ENCODE data around the gene CLNS1A. TPM values are rescaled to one million over a fixed set of nuclear protein-coding genes. Genes with fewer than 3 reads are reported as not detected.
"Not testable (repeated sequence)": the region's sequence is repeated elsewhere in the genome, so short reads cannot be mapped to it uniquely, and the experiment has no call there.

The CLNS1A gene
- total RNA-seq, 4 donors from 2014 or later = 50.5 to 78.0 (median 72.7) TPM

DNA sequence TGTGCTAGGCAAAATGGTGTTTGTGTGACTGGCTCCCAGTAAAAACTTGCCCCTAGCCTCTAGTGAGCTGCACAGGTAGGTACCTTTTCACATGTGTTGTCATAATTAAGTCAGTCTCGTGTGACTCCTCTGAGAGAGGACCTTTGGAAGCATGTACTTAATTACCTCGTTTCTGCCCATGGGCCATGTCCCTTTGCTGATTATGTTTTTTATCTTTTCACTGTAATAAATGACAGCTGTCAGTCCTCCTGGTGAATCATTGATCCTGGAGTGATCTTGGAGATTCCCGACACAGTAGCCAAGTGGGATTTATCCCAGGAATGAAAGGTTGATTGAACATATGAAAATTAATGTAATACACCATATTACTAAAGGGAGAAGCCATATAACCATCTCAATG is 12.5 kb upstream of the CLNS1A start:
- no peak overlapping the region for H3K4me3 ChIP-seq
- WGBS = 89% methylated on average over 3 of the region's 3 CpGs
- H3K4me1 ChIP-seq = no peaks in the 10 kb centered on the region
- no peak for DNase-seq (ENCODE audit: extremely low spot score)
- TF ChIP-seq POLR2A (IDR thresholded peaks at IDR 0.05; ENCODE audit: low read depth) = no peak
- no peak for TF ChIP-seq EP300 (IDR thresholded peaks at IDR 0.05)
- TF ChIP-seq, protein P1, sequence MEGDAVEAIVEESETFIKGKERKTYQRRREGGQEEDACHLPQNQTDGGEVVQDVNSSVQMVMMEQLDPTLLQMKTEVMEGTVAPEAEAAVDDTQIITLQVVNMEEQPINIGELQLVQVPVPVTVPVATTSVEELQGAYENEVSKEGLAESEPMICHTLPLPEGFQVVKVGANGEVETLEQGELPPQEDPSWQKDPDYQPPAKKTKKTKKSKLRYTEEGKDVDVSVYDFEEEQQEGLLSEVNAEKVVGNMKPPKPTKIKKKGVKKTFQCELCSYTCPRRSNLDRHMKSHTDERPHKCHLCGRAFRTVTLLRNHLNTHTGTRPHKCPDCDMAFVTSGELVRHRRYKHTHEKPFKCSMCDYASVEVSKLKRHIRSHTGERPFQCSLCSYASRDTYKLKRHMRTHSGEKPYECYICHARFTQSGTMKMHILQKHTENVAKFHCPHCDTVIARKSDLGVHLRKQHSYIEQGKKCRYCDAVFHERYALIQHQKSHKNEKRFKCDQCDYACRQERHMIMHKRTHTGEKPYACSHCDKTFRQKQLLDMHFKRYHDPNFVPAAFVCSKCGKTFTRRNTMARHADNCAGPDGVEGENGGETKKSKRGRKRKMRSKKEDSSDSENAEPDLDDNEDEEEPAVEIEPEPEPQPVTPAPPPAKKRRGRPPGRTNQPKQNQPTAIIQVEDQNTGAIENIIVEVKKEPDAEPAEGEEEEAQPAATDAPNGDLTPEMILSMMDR (IDR thresholded peaks at IDR 0.05) = no peak
- no peak for TF ChIP-seq POLR2AphosphoS5 (IDR thresholded peaks at IDR 0.05)
- no peaks in the 10 kb centered on the region for H3K36me3 ChIP-seq
- no peak overlapping the region for H3K27ac ChIP-seq (replicated peaks in 1 of 4)
- no peaks in the 10 kb centered on the region for H3K9me3 ChIP-seq
- intact Hi-C loops (cut with DNase I) = no loop called here
- peaks cover 0 to 2% (median 0%) of the 10 kb centered on the region in 4 donors for H3K27me3 ChIP-seq

DNA sequence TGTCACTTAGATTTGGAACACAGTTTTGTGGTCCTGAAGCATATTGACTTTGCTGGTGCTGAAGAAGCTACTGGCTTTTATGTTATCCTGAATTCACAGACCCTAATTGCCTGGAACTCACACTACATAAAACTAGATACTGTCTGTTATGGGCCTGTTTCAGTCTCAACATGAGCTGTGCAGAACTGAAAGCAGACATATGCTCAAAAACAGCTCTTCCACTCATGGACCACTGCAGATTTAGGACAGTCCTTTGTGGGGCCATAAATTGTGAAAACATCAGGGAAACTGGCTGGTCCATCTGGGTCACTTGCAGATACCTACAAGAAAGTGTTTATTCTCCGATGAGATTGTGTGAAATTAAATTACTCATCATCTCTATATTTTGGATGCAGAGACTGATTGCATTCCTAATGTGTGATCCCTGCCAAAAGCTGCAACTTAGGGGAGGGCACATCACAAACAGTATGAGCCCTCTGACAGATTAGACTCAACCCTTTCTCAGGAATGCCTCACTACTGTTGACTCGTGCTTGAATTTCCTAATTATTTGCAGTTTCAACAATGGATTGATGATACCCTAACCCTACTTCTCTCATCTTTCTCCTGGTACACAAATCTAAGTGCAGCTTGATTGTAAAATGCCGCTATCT is 10.2 kb upstream of the CLNS1A start:
- no peaks in the 10 kb centered on the region for H3K4me1 ChIP-seq
- no peak for TF ChIP-seq POLR2A (IDR thresholded peaks at IDR 0.05; ENCODE audit: low read depth)
- no peak for TF ChIP-seq POLR2AphosphoS5 (IDR thresholded peaks at IDR 0.05)
- no peak for TF ChIP-seq EP300 (IDR thresholded peaks at IDR 0.05)
- TF ChIP-seq, protein P1 (IDR thresholded peaks at IDR 0.05) = no peak
- H3K9me3 ChIP-seq = no peaks in the 10 kb centered on the region
- H3K27ac ChIP-seq (replicated peaks in 1 of 4) = no peak overlapping the region
- H3K27me3 ChIP-seq = peaks cover 0 to 4% (median 0%) of the 10 kb centered on the region in 4 donors
- no peak for DNase-seq (ENCODE audit: extremely low spot score)
- H3K36me3 ChIP-seq = no peaks in the 10 kb centered on the region
- intact Hi-C loops (cut with DNase I) = no loop called here
- no peak overlapping the region for H3K4me3 ChIP-seq
- WGBS = 78% methylated on average over 3 of the region's 3 CpGs

DNA sequence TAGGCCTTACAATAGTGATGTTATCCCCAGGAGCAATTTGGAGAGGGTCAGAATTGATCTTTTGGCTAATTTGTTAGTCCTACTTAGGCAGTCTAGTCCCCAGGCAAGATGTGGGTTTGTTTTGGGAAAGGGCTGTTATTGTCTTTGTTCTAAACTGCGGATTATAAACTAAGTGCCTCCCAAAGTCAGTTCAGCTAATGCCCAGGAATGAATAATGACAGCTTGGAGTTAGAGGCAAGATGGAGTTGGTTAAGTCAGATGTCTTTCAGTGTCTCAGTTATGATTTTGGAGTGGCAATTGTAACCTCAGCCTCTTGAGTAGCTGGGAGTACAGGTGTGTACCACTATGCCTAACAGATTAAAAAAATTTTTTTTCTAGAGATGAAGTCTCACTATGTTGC is 7.3 kb upstream of the CLNS1A start:
- no peaks in the 10 kb centered on the region for H3K9me3 ChIP-seq
- H3K27me3 ChIP-seq = peaks cover 0 to 4% (median 0%) of the 10 kb centered on the region in 4 donors
- 100% methylated on average over 1 of the region's 1 CpG for WGBS
- H3K4me3 ChIP-seq = no peak overlapping the region
- no peak overlapping the region for H3K27ac ChIP-seq (replicated peaks in 1 of 4)
- no peaks in the 10 kb centered on the region for H3K4me1 ChIP-seq
- TF ChIP-seq, protein P1 (IDR thresholded peaks at IDR 0.05) = no peak
- intact Hi-C loops (cut with DNase I) = no loop called here
- no peak for DNase-seq (ENCODE audit: extremely low spot score)
- no peaks in the 10 kb centered on the region for H3K36me3 ChIP-seq

DNA sequence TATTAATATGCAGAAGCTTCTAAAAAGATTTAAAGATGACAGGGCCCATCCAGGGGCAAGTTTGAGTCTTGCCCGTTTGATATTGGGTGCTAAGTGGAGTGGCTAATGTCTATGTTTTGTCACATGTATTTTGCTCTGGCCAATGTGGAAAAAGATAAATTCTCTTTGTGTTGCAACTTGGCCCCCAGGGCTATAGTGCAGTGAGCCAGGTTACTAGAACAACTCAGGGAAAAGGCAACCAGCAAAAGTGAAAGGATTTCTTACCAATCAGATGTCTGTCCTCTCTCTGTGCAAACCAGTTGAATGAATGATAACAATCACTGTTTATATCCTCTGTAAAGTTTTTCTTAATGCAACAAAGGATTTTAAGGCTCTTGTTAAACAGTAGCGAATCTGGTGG is 4.6 kb upstream of the CLNS1A start:
- no peak for DNase-seq (ENCODE audit: extremely low spot score)
- Histone ChIP-seq H3K4me1 (peaks cover 4 to 6% (median 6%) of the 10 kb centered on the region in 4 donors), H3K9me3 (no peaks in the 10 kb centered on the region), H3K27ac (replicated peaks in 1 of 4) (no peak overlapping the region), H3K4me3 (no peak overlapping the region), H3K36me3 (no peaks in the 10 kb centered on the region), H3K27me3 (peaks cover 0 to 4% (median 0%) of the 10 kb centered on the region in 4 donors)
- intact Hi-C loops (cut with DNase I) = no loop called here
- TF ChIP-seq POLR2A (IDR thresholded peaks at IDR 0.05; ENCODE audit: low read depth) = no peak
- 92% methylated on average over 2 of the region's 2 CpGs for WGBS

DNA sequence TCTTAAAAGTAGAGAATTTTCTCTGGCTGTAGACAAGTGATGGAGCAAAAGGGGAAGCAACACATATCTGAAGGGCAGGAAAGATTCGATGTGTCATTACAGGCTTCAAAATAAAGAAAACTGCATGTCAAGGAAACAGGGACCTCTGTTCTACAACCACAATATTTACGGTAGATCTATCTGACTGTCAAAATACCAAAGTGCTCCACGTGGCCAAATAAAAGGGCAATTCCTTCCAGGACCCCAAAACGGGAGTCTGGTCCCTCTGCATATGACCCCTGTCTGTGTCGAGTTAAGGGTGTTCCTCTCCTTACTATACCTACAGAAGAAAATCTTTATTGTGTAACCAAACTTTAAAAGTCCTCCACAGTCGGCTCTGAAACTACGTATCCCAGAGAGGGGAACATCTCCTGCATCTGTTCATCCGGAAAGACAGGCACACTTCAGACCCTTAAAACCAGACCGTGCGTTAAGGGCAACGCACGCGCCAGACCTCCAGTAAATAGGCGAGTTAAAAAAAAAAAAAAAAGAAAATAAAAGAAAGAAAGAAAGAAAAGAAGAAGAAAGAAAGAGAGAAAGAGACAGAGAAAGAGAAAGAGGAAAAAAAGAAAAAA is 756 bp downstream of the CLNS1A start:
- 5% methylated on average over 13 of the region's 14 CpGs for WGBS

DNA sequence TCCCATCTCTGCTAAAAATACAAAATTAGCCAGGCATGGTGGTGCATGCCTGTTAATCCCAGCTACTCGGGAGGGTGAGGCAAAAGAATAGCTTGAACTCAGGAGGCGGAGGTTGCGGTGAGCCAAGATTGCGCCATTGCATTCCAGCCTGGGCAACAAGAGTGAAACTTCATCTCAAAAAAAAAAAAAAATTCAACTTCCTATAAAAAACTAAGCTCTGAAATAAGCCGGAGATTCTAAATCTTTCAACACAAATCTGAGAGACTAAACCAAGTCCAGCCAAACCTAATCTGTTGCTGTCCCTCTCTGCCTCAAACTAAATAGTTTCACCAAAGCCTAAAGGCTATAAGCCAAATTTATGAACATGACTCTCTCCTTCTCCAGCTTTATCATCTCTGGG is 3.7 kb downstream of the CLNS1A start:
- H3K27ac ChIP-seq (replicated peaks in 1 of 4); DNase-seq (ENCODE audit: extremely low spot score); H3K27me3 ChIP-seq; H3K36me3 ChIP-seq; intact Hi-C loops (cut with DNase I); H3K9me3 ChIP-seq; H3K4me3 ChIP-seq: not testable (repeated sequence)
- WGBS = 77% methylated on average over 5 of the region's 5 CpGs
- H3K4me1 ChIP-seq = peaks cover 20 to 39% (median 30%) of the 10 kb centered on the region in 4 donors

More for the DNA sequence above, 756 bp downstream of the CLNS1A start:
- Histone ChIP-seq H3K36me3 (no peaks in the 10 kb centered on the region), H3K27me3 (no peaks in the 10 kb centered on the region), H3K9me3 (no peaks in the 10 kb centered on the region), H3K4me1 (peaks cover 20 to 31% (median 30%) of the 10 kb centered on the region in 4 donors), H3K4me3 (peak overlapping the region; percentile 79 to 91 (median 87)), H3K27ac (replicated peaks in 1 of 4) (peak overlapping the region; percentile 79 to 86 (median 81))
- TF ChIP-seq, protein P1 (IDR thresholded peaks at IDR 0.05) = no peak
- TF ChIP-seq EP300 (IDR thresholded peaks at IDR 0.05) = no peak
- no peak for DNase-seq (ENCODE audit: extremely low spot score)
- intact Hi-C loops (cut with DNase I) = no loop called here

Data from esophagus muscularis mucosa (tissue), 4 donors.